ENCODE data around the gene MCOLN2.
"Not testable (repeated sequence)": the region's sequence is repeated elsewhere in the genome, so short reads cannot be mapped to it uniquely, and the experiment has no call there.

Gene MCOLN2

GRCh38 chr1:84939761-84940160 lies 57.2 kb downstream of the MCOLN2 start:
- DNase-seq, result no peak

DNA sequence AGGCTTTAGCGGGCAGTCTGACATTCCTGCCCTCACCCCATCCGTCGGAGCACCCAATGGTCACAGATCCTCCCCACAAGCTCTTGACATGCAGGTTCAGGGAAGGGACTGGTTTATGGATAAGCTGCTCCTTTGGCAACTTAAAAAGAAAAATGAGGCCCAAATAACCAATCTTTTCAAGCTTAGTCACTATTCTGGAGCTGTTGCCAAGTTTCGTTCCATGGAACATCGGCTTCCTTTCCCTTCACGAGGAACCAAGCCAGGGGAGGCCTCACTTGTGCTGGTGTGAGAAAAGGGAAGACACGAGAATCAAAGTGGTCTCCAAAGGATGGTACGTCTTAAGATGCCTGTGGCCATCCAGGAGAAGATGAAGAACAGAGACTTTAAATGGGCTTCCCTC lies 57.8 kb downstream of the MCOLN2 start:
- DNase-seq, result no peak

GRCh38 chr1:84936116-84936810 lies 60.6 kb downstream of the MCOLN2 start:
- no peak for DNase-seq

DNA sequence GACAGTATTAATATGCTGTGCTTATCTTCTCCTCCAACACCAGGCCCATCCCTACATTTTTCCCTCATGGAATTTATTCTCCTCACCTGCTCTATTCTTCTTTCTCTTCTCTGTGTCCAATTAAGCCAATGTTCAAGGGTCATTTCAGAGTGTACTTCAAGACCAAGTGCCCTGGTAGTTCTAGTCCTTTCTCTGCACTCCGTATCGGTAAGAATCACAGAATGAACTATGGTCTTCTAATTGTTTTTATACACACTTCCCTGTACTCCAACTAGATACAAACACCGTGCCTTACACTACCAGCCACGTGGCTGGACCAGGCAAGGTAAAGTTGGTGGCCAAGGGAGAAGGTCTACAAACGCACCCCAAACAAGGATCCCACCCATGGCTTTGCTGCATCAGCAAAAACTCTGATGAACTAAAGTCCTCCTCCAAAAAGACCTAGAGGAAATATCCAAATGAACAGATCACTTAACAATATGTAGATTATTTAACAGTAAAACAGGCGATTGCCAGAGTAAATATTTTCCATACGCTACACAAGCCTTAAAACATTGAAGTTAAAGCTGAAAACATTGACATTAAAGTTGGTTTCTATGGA lies 63.8 kb downstream of the MCOLN2 start:
- no peak for DNase-seq

GRCh38 chr1:84930831-84931230 lies 66.1 kb downstream of the MCOLN2 start:
- DNase-seq, result no peak

DNA sequence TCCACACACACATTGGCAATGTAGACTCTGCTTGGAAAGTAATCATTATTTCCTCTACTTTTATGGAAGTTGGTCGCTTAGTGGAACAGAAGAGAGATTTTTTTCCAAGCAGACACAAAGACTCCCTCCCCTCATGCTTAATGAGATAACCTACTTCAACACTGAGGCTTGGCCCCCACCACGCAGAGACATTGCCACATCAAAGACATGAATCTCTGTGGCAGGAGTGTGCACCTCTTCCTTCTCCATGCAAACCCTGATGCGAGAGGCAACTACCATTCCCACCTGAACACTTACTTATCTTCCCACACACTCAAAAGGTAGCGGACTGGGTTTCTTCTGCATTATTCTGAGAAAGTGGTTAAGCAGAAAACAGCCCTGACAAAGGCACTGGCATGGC lies 66.6 kb downstream of the MCOLN2 start:
- no peak for DNase-seq

GRCh38 chr1:84929581-84929980 lies 67.3 kb downstream of the MCOLN2 start:
- no peak for DNase-seq

GRCh38 chr1:84928979-84929378 lies 67.9 kb downstream of the MCOLN2 start:
- DNase-seq, result no peak

GRCh38 chr1:84923317-84923716 lies 73.6 kb downstream of the MCOLN2 start:
- no peak for DNase-seq

DNA sequence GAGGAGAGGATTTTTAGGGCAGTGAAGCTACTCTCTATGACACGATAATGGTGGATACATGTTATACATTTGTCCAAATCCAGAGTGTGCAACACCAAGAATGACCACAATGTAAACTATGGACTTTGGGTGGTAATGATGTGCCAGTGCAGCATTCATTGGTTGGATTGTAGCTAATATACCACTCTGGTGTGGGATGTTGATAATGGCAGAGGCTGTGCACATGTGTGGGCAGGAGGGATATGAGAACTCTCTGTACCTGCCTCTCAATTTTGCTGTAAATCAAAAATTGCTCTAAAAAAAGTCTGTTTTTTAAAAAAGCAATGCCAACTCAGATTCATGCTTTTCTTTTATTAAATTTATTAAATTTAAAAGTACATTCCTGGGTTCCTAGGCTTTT lies 76.8 kb downstream of the MCOLN2 start:
- DNase-seq, result no peak

DNA sequence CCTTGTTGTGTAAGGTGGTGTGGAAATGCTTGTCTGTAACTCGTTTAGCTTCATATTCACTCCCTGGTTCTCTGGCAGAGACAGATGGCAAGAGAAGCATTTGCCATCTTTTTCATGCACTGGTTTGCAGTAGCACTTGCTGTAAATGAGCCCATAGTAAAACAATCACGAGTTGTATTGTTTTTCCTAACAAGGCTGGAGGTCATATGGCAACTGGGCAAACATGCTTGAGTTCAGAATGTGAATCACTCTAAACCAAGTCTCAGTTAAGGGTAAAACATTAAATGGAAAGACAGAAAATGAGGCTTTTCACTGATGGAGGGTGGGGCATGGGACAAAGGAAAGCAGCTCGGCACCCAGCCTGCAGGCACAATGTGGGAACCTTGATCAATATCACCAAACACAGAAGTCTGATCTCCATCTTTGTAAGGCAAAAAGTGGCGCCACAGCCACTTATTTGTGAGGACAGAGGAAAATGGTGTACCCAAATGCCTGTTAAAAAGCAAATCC lies 77.4 kb downstream of the MCOLN2 start:
- no peak for DNase-seq

DNA sequence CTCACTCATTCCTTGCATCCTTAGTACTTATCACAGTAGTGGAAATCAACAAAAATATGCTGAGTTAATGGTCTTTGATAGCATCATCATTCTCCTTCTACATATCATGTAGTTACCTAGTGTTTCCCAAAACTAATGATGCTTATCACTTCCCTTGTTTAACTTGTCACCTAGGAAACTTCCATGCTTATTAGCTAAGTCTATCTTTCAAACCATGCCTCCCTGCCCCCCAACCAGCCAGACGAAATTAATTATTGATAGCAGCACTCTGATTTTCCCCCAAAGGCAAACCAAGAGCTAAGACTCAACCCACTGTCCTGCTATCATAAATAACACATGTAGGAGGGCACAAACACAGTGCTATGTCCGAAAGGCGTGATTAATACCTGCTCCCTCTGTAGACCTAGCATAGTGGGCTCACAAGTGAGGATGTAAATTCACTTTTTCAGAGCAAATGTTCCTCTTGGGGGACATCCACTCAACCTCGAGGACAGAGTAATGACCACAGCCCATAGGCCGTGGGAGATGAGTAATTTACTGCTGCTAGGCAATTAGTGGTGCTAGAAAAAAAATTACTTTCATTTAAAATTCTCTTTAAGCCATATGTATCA lies 78.1 kb downstream of the MCOLN2 start:
- DNase-seq, result no peak

DNA sequence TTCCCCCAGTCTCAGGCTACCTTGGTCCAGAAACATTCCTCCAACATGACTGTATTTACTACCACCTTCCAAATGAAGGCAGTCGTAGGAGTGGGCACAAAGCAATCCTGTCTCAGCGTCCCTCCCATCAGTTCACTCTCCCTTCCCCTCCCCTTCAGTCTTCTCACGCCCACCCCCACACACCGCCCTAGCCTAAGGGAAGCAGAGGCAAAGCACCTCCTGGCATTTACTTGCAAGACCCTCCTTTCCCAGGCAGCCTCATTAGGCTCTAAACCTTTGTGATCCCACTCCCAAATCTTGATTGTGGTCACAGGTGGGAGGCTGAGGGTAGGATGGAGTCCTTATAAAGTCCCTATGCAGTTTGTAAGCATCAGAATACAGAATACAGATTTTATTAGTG lies 80.0 kb downstream of the MCOLN2 start:
- DNase-seq, result no peak

GRCh38 chr1:84913555-84913892 lies 83.4 kb downstream of the MCOLN2 start:
- no peak for DNase-seq

DNA sequence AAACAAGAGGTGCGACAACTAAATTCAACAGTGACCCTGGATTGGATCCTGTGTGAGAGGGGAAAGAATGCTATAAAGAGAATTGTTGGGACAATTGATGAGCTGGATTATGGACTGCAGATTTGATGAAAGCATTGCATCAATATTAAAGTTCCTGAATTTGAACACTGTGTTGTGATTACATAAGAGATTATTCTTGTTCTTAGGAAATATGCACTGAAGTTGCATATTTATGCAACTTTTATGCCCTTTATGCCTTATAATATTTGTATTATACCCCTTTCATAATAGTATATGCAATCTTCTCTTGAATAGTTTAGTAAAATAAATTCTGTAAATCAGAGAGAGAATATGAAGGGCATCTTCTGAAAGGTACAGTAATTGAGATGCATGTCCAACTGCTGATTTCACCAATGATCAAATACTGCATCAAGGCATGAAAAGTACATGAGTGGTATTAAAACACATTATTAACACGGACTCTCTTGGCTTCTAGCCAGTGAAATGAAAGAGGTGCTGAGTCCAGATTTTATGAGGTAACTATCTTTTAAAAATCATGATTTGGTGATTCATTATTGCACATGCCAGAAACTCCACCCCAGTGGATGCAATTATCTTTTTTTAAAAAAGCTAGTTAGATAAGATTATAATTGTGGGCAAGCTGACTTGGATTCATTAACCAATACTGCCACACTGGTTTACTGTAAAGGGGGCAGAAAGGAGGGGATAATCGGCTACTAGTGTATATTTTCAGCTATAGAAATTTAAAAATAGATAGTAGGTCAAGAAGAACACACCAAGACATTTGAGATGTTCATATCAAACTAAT lies 84.0 kb downstream of the MCOLN2 start:
- DNase-seq, result no peak

- DNase-seq, result not testable (repeated sequence)
Measured at GRCh38 chr1:84908746-84909464, 88.0 kb downstream of the MCOLN2 start.

- DNase-seq, result no peak
Measured at GRCh38 chr1:84907095-84907827, 89.7 kb downstream of the MCOLN2 start.

DNA sequence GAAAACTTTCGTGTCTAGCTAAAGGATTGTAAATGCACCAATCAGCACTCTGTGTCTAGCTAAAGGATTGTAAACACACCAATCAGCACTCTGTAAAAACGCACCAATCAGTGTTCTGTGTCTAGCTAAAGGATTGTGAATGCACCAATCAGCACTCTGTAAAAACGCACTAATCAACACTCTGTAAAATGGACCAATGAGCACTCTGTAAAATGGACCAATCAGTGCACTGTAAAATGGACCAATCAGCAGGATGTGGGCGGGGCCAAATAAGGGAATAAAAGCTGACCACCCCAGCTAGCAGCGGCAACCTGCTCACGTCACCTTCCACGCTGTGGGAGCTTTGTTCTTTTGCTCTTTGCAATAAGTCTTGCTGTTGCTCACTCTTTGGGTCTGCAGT lies 94.2 kb downstream of the MCOLN2 start:
- DNase-seq, result not testable (repeated sequence)

- no peak for DNase-seq
Measured at GRCh38 chr1:84899969-84900368, 96.9 kb downstream of the MCOLN2 start.

DNA sequence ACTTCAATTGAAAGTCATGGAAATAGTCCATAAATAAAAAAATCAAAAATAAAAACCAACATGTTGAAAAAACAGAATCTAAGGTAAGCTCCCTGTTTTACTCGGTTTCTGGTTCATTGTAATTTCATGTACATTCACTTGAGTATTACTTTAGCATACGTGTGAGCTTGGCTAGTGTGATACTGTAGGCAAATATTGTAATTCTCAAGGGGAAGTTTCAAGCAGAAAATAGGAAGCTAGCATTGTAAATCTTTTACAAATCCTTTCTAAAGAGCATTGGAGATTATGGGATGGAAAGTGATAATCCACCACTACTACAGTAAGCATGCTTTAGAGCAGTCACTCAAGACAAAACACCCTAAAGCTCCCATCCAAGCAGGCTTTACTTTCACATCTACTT lies 100.6 kb downstream of the MCOLN2 start:
- DNase-seq, result no peak

GRCh38 chr1:84892705-84893618 lies 104.0 kb downstream of the MCOLN2 start, which contains the start of gene LPAR3:
Gene LPAR3, minus strand, starts transcription at chr1:84893206. Its CDS starts 27,086 bp downstream, at chr1:84866120.
- peak; percentile 22 for DNase-seq

Data from stimulated activated CD4-positive, alpha-beta T cell treated with anti-CD3 and anti-CD28 coated beads, Interleukin-4, amount 100 ng/mL, for 1 hour (primary cell).